ENCODE results near the gene SERF2.

Gene SERF2

DNA sequence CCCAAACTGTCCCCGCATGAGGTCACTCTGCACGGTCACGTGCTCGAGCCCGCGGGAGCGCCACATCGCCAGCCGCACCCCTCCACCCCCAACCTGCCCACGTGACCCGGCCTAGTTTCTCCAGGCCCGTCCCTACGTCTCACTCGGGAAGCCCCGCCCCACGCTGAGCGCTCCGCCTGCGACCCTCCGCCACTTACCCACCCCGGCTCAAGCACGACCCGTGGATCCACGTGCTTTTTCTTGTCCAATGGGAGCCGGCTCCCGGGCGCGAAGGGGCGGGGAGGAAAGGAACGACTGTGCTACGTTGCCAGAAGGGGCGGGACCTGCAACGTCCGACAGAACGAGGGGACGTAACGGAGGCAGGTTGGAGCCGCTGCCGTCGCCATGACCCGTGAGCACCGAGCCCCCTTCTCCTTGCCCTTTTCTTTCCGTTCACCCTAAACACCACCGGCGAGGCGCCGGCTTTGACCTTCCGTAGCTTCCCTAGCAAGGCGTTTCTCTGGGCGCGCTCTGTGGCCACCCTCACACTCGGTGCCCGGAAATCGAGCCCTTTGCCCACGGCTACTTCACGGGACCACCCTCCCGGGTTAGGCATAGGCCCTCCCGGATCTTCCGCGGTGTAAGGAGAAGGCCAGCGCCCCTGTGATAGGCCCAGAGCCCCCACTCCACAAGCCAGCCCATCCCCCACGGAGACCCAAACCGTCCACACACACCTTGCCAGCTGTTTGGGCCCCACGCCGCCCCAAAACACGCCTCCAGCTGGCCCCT is at the start of gene SERF2:
Gene SERF2 (plus strand): TSS at position 328 of the 768 bp plus-strand sequence. CDS start 57 bp downstream, at position 385.
- DNase-seq (ENCODE audit: low spot score), result peak; percentile 99

DNA sequence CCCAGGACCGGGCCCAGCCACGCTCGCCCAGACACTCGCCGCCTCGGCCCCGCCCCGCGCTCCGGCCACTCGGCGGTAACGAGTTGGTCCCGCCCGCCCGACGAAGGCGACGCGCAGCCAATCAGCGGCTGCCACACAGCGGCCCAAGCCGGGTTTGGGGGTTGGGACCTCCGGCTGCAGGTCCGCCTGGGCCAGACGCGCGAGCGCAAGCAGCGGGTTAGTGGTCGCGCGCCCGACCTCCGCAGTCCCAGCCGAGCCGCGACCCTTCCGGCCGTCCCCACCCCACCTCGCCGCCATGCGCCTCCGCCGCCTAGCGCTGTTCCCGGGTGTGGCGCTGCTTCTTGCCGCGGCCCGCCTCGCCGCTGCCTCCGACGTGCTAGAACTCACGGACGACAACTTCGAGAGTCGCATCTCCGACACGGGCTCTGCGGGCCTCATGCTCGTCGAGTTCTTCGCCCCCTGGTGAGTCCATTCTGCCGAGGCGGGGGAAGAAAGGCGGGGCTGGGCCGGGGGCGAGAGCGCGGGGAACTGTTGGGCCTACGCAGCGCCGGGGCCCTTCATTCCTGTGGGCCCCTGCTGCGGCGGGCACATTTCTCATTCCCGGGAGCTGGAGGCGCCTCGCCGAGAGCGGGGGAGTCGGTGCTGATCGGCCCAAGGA is 45.7 kb upstream of the SERF2 start, which contains the start of gene PDIA3:
Gene PDIA3 (plus strand): TSS at position 194 of the 658 bp plus-strand sequence. CDS start 102 bp downstream, at position 296.
- peak; percentile 82 for DNase-seq (ENCODE audit: low spot score)

GRCh38 chr15:43746903-43747309 is 45.2 kb upstream of the SERF2 start:
- DNase-seq (ENCODE audit: low spot score), result peak; percentile 48

- DNase-seq (ENCODE audit: low spot score), result peak; percentile 31
Measured at GRCh38 chr15:43748376-43748775, 43.7 kb upstream of the SERF2 start.

DNA sequence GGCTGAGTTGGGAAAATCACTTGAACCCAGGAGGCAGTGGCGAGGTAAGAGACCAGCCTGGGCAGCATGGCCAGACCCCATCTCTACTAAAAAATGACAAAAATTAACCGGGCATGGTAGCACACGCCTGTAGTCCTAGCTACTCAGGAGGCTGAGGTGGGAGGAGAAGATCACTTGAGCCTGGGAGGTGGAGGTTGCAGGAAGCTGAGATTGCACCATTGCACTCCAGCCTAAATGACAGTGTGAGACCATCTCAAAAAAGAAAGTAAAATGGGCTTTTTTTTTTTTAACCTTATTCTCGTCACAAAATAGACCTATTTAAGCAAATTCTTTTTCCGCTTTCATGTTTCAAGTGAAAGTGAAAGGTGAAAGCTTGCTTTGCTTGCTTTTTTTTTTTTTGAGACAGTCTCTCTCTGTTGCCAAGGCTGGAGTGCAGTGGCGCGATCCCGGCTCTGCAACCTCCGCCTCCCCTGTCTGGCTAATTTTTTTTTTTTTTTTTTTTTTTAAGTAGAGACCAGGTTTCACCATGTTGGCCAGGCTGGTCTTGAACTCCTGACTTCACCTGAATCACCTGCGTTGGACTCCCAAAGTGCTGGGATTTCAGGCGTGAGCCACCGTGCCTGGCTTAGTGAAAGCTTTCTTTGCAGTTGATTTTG is 42.3 kb upstream of the SERF2 start:
- no peak for DNase-seq (ENCODE audit: low spot score)

- DNase-seq (ENCODE audit: low spot score), result no peak
Measured at GRCh38 chr15:43751885-43752284, 40.2 kb upstream of the SERF2 start.

DNA sequence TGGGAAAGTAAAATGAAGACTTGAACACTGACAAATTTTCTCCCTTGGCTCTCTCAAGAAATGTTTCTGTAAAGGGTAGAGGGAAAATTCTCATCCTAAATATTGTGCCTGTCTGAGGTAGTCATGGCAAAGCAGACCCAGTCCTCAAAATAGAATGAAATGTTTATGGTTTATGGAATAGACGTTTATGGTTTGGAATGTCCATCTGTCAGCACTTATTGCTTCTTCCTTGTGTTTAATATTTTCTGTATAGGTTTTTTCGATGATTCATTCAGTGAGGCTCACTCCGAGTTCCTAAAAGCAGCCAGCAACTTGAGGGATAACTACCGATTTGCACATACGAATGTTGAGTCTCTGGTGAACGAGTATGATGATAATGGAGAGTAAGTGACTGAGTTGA is 29.3 kb upstream of the SERF2 start:
- no peak for DNase-seq (ENCODE audit: low spot score)

DNA sequence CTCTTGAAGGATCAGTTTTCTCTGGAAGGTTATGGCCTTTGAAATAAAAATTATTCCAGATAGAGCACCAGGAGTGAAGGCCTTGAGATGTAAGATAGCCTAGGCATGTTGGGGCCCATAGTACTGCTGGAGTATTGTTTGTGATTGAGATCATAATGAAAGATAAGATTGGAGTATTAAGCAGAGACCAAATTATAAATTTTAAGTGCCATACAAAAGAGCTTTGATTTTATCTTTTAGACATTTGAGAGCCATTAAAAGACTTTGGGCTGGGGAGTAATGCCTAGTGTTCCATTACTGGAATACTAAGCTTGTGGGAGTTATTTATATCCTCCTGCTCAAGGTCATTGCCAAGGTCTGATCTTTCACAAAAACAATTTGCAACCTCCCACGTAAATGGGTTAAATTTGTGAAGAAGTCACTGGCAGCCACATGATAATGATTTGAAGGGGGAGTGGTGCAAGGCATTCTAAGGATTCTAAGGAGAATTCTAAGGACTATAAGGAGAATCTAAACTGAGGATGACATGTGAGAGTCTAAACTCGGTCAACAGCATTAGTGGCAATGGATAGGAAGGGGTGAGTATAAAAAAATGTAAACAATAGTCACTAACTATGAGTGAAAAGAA is 28.2 kb upstream of the SERF2 start:
- no peak for DNase-seq (ENCODE audit: low spot score)

- peak; percentile 78 for DNase-seq (ENCODE audit: low spot score)
Measured at GRCh38 chr15:43769584-43770228, 22.4 kb upstream of the SERF2 start.

GRCh38 chr15:43771816-43772215 is 20.3 kb upstream of the SERF2 start:
- DNase-seq (ENCODE audit: low spot score), result peak; percentile 27

GRCh38 chr15:43772624-43773023 is 19.5 kb upstream of the SERF2 start:
- no peak for DNase-seq (ENCODE audit: low spot score)

DNA sequence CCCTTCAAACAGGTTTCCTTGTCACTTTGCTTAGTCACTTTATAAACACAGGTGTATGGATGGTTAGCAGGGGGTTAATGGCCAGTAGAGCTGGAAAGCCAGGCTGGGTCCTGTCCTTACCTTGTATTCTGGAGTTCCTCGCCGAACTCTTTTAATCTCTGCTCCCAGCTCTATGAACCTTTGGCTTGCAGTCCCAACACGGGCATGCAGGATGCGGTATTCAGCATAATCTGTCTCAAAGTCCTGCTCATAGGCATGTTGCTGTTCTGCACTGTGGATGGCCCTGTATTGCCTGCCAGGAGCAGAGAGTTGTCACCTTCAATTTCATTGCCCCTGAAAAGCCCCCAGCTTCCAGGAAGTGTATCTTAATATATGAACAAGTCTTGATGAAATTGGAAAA is 18.1 kb upstream of the SERF2 start:
- no peak for DNase-seq (ENCODE audit: low spot score)

- peak; percentile 22 for DNase-seq (ENCODE audit: low spot score)
Measured at GRCh38 chr15:43775411-43775965, 16.6 kb upstream of the SERF2 start.

DNA sequence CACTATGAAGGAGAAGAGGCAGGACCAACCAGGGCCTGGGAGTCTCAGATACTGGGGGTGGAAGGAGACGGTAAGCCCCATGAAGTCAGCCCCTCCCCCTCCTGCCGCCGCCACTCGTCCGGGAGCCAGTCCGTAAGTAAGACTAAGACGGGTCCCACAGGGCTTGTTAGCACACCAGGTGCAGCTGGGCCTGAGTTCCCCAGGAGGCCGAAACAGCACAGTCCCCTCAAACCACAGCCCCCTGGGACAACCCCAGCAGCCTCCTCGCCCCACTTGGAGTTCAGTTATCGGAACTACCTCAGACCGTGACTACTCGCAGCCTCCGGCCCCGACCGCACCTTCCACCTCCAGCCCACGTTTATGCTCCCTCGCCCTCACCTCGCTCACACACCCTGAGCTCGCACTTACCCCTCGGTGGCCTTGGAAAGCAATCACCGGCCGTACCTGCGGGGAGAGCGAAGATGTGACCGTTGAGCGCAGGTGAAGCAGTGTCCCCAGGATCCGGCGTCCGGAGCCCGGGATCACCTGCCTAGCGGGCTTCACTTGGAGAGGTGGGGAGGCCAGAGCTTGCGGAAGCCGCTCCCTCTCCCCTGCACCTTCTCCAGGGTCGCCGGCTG is 15.9 kb upstream of the SERF2 start:
- no peak for DNase-seq (ENCODE audit: low spot score)

GRCh38 chr15:43776718-43777266 is 15.3 kb upstream of the SERF2 start, which contains the start of gene ELL3:
Gene ELL3 (minus strand): TSS chr15:43776966. CDS start chr15:43776901, 65 bp downstream.
- peak; percentile 87 for DNase-seq (ENCODE audit: low spot score)

- peak; percentile 80 for DNase-seq (ENCODE audit: low spot score)
Measured at GRCh38 chr15:43777267-43777914, 14.7 kb upstream of the SERF2 start.

GRCh38 chr15:43779016-43779415 is 13.1 kb upstream of the SERF2 start:
- DNase-seq (ENCODE audit: low spot score), result no peak

- DNase-seq (ENCODE audit: low spot score), result no peak
Measured at GRCh38 chr15:43789409-43789808, 2.7 kb upstream of the SERF2 start.

DNA sequence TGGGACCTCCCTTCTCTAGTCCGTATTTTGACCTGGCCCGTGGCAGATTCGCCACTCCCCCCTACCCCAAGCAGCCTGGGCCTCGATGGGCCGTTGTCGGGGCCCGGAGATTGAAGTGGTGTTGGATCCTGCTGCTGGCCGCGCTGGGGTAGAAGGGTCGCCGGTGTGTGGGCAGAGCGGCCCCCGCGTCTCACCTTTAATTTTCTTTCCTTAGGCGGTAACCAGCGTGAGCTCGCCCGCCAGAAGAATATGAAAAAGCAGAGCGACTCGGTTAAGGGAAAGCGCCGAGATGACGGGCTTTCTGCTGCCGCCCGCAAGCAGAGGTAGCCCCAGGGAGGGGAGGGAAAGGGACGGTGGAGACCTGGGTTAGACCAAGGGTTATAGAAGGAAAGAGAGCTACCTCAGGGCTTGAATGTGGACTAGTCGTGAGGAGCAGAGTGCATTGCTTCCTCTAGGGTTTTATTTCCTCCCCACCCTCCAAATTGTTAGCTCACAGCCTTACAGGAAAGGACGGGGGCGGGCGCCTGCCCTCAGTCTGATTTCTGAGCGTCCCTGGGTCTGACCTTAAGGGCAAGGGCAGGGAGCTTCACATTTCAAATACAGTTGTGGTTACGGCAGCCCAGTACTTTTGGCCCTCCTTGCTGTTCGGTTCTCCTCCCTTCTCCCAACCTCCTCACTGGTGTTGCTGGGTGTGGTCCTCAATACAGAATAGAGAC is 799 bp downstream of the SERF2 start:
- DNase-seq (ENCODE audit: low spot score), result peak; percentile 36

All from hematopoietic multipotent progenitor cell treated with erythropoietin and hydrocortisone succinate and interleukin-3 and kit ligand, for 15 days (in vitro differentiated cells).